ENCODE data around the gene ACADVL.

DNA sequence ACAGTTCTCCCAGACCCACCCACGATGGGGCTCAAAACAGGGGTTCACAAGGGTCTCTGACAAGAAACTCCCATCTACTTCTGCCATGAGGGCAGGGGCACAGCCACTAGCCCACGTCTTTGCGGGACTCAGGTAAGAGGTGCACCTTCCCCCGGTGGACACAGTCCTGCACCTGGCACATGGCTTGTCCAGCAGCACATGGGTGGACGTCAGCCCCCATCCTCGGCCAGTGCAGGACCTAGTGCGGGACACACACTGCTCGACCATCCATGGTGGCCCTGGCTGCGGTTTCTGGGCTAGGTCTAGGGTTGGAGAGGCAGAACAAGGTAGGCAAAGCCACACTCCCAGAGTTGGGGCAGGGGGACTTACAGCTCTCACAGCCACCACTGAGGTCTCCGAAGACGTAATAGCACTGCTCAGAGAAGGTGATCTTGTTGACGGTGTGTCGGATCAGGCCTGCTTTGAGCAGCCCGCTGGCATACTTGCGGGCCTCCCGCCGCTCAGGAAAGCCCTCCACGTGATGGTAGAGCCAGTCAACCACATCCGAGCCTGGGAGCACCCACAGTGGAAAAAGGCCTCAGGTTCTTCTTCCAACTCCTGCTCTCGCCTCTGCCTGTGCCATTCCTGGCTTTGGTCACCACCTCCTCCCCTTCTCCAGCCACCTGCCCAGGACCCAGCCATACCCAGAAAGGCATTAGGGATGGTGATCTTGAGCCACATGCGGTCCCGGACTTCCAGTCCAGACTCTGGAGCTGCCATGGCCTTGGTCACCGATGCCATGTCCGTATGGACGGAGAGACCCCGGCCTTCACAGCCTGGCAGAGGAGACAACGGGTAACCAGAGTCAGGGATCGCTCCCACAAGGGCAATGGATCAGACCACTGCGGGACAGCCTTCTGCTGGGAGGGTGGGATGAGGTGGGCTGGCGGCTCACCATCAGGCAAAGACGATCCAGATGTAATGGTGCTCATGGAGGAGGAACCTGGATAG, 7.3 kb downstream of the ACADVL start:
- no peak for TF ChIP-seq POLR2A (IDR thresholded peaks at IDR 0.05)
- TF ChIP-seq, protein P1, sequence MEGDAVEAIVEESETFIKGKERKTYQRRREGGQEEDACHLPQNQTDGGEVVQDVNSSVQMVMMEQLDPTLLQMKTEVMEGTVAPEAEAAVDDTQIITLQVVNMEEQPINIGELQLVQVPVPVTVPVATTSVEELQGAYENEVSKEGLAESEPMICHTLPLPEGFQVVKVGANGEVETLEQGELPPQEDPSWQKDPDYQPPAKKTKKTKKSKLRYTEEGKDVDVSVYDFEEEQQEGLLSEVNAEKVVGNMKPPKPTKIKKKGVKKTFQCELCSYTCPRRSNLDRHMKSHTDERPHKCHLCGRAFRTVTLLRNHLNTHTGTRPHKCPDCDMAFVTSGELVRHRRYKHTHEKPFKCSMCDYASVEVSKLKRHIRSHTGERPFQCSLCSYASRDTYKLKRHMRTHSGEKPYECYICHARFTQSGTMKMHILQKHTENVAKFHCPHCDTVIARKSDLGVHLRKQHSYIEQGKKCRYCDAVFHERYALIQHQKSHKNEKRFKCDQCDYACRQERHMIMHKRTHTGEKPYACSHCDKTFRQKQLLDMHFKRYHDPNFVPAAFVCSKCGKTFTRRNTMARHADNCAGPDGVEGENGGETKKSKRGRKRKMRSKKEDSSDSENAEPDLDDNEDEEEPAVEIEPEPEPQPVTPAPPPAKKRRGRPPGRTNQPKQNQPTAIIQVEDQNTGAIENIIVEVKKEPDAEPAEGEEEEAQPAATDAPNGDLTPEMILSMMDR (IDR thresholded peaks at IDR 0.05): no peak

All from upper lobe of left lung (tissue), 4 donors.